Dermis microvascular lymphatic vessel endothelial cell (primary cell): ENCODE results near the gene FER. TPM values are rescaled to one million over a fixed set of nuclear protein-coding genes. Genes with fewer than 3 reads are reported as not detected.
A peak's percentile ranks its signal among the peaks of the same experiment; 100 is the strongest.
"Not testable (repeated sequence)": the region's sequence is repeated elsewhere in the genome, so short reads cannot be mapped to it uniquely, and the experiment has no call there.

ENCODE experiments used
- DNase-seq, 2 donors: peaks; one replicate each; pipeline versions ENCODE4 v3.0.0 to v3.0.0-alpha.2; 2010; ENCODE audit warnings: low read depth in 2 of 2
- total RNA-seq: library from RNA; depleted of rRNA; stranded (reverse); fragments of >200 nt; gene quantifications from 2 replicates; pipeline ENCODE4 v1.2.1, GENCODE V29; 2014

The FER gene
- total RNA-seq, 1 donor from 2014 or later, result 11.7 TPM

GRCh38 chr5:109034306-109034705 lies 286.6 kb downstream of the FER start:
- no peak for DNase-seq

GRCh38 chr5:109035436-109035835 lies 287.7 kb downstream of the FER start:
- no peak for DNase-seq

- peak in 1 of 2 donors; percentile 44 for DNase-seq
Measured at GRCh38 chr5:109038209-109038840, 290.6 kb downstream of the FER start.

GRCh38 chr5:109041317-109041716 lies 293.6 kb downstream of the FER start:
- no peak for DNase-seq

GRCh38 chr5:109045710-109046109 lies 298.0 kb downstream of the FER start:
- DNase-seq, result no peak

GRCh38 chr5:109049565-109049964 lies 301.9 kb downstream of the FER start:
- DNase-seq, result no peak

GRCh38 chr5:109050321-109050720 lies 302.6 kb downstream of the FER start:
- not testable (repeated sequence) for DNase-seq

- DNase-seq, result not testable (repeated sequence)
Measured at GRCh38 chr5:109052216-109052615, 304.5 kb downstream of the FER start.

GRCh38 chr5:109053995-109054417 lies 306.3 kb downstream of the FER start:
- DNase-seq, result no peak

GRCh38 chr5:109060378-109061025 lies 312.8 kb downstream of the FER start:
- DNase-seq, result no peak

GRCh38 chr5:109062664-109063063 lies 315.0 kb downstream of the FER start:
- DNase-seq, result no peak

GRCh38 chr5:109063223-109063622 lies 315.5 kb downstream of the FER start:
- no peak for DNase-seq

GRCh38 chr5:109076741-109077140 lies 329.0 kb downstream of the FER start:
- no peak for DNase-seq

GRCh38 chr5:109078448-109078847 lies 330.8 kb downstream of the FER start:
- DNase-seq, result no peak

GRCh38 chr5:109080481-109080880 lies 332.8 kb downstream of the FER start:
- DNase-seq, result no peak

GRCh38 chr5:109080896-109081295 lies 333.2 kb downstream of the FER start:
- DNase-seq, result no peak

GRCh38 chr5:109083937-109084336 lies 336.2 kb downstream of the FER start:
- no peak for DNase-seq

GRCh38 chr5:109089191-109089590 lies 341.5 kb downstream of the FER start:
- no peak for DNase-seq

- DNase-seq, result no peak
Measured at GRCh38 chr5:109099081-109099480, 351.4 kb downstream of the FER start.

- no peak for DNase-seq
Measured at GRCh38 chr5:109100971-109101370, 353.3 kb downstream of the FER start.

GRCh38 chr5:109102096-109102690 lies 354.5 kb downstream of the FER start:
- DNase-seq, result no peak

GRCh38 chr5:109105631-109106267 lies 358.1 kb downstream of the FER start:
- peak; percentile 54 to 94 for DNase-seq
